Choroid plexus epithelial cell (primary cell): ENCODE measurements around the gene CSF2.

ENCODE experiments used
- DNase-seq: peaks from one replicate; pipeline ENCODE4 v3.0.0-alpha.2; 2010; ENCODE audit warnings: low read depth
- H3K4me3 ChIP-seq: 2 replicates; pipeline ENCODE4 v1.5.1; 2011; ENCODE audit warnings: low read depth, mild to moderate bottlenecking, control low read depth, low read length, moderate library complexity
- CTCF ChIP-seq: conservative IDR thresholded peaks from 2 replicates; pipeline ENCODE4 v1.5.1; 2011; ENCODE audit warnings: low read depth, mild to moderate bottlenecking, control low read depth, inconsistent platforms, low read length, moderate library complexity

CSF2 gene

GRCh38 chr5:132058646-132059042 lies 14.9 kb upstream of the CSF2 start:
- no peak for TF ChIP-seq CTCF
- DNase-seq: no peak

GRCh38 chr5:132059043-132059695 lies 14.4 kb upstream of the CSF2 start:
- H3K4me3 ChIP-seq: no peak overlapping the region
- DNase-seq: no peak

More at GRCh38 chr5:132058646-132059042, 14.9 kb upstream of the CSF2 start:
- no peak overlapping the region for H3K4me3 ChIP-seq

GRCh38 chr5:132059696-132060500 lies 13.7 kb upstream of the CSF2 start:
- no peak overlapping the region for H3K4me3 ChIP-seq
- no peak for DNase-seq
- no peak for TF ChIP-seq CTCF

More at GRCh38 chr5:132059043-132059695, 14.4 kb upstream of the CSF2 start:
- no peak for TF ChIP-seq CTCF

- TF ChIP-seq CTCF: no peak
- H3K4me3 ChIP-seq: no peak within 1 kb of the TSS
- no peak for DNase-seq
Measured at GRCh38 chr5:132060501-132061161, 13.0 kb upstream of the CSF2 start, which contains the start of gene IL3. Gene IL3, plus strand, starts transcription at chr5:132060655. Its CDS starts 52 bp downstream, at chr5:132060707.

GRCh38 chr5:132063090-132063911 lies 10.3 kb upstream of the CSF2 start:
- peak; percentile 86 for DNase-seq
- TF ChIP-seq CTCF: peak; percentile 96
- no peak overlapping the region for H3K4me3 ChIP-seq

GRCh38 chr5:132064140-132064539 lies 9.4 kb upstream of the CSF2 start:
- no peak overlapping the region for H3K4me3 ChIP-seq
- no peak for TF ChIP-seq CTCF
- DNase-seq: no peak
